ENCODE results near the gene PCNX1.
A peak's percentile ranks its signal among the peaks of the same experiment; 100 is the strongest.
"Not testable (repeated sequence)": the region's sequence is repeated elsewhere in the genome, so short reads cannot be mapped to it uniquely, and the experiment has no call there.

PCNX1 gene

DNA sequence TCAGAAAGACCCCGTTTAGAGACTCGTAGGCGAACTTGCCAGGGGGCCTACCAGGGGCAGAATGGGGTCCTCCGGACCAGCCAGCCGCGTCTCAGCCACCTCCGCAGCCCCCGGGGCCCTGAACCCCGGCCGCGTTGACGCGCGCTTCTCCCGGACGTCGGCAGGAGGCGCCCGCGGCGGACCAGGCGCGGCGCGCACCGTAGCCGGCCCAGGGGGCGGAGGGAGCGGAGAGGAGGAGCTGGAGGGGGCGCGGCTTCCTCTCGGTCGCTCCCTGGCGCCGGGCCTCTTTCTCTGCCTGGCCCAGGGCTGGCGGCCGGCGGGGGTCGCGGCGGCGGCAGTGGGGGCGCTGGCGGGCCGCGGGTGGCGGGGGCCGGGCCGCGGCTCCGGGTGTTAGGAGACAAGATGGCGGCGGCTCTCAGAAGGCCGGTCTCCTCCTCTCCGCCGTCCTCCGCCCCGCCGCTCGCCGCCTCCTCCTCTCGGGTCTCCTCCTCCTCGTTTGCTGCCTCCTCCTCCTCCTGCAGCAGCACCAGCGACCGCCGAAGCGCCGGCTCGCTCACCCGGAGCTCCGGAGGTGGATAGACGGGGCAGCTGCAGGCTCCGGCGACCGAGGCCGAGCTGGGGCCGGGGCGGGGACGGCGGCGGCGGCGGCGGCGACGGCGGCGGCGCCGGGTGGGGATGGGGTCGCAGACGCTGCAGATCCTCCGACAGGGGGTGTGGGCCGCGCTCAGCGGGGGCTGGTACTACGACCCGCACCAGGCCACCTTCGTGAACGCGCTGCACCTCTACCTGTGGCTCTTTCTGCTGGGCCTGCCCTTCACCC lies at the start of gene PCNX1:
TSS of gene PCNX1 (plus strand) at position 284 of the 820 bp plus-strand sequence. CDS start at position 676, 392 bp downstream.
- peak; percentile 60 for DNase-seq (ENCODE audit: low read depth, low spot score)

DNA sequence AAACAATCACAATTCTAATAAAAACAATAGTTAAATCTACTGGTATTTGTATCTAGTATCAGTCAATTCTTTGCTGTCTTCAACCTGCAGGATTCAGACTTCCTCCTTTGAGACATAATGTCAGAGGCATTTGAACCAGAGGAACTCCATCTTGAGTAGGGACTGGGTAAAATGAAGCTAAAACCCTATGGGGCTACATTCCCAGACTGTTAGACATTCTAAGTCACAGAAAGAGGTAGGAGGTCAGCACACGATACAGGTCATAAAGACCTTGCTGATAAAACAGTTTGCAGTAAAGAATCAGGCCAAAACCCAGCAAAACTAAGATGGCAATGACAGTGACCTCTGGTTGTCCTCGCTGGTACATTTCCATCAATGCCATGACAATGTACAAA lies 49.8 kb upstream of the PCNX1 start:
- no peak for DNase-seq (ENCODE audit: low read depth, low spot score)

DNA sequence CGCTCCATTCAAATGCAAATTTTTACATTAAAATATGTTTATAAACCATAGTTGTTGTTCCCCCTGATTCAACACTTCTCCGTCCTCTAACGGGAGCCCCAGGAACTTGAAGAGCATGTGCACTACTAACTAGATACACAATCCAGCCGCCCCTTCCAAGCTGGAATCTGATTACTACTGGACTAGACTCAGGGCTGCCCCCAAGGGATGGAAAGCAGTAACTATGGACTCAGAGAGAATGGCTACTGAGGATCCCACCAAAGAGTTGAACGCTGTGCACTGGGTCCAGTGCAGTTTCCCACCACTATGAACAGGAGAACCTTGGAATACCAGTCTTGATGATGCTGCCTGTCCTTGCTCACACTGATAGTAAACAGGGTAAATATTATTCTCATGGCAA lies 48.6 kb upstream of the PCNX1 start:
- no peak for DNase-seq (ENCODE audit: low read depth, low spot score)

DNA sequence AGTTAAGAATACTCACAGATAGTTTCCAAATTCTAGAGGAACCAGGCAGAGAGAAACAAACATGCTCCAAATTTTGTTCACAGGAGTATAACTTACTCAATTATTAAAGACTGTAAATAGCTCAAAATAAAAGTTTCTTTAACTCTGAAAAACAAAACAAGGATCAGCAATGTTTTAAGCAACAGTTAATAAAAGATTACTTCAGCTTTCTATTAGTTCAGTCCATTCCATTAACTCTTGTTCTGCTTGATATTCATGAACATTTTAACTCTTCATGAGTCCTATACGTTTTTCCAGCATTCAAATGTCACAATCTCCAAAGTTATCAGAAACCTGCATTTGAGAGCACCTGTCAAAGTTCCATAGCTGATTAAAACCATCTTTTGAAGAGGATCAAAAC lies 40.3 kb upstream of the PCNX1 start:
- not testable (repeated sequence) for DNase-seq (ENCODE audit: low read depth, low spot score)

DNA sequence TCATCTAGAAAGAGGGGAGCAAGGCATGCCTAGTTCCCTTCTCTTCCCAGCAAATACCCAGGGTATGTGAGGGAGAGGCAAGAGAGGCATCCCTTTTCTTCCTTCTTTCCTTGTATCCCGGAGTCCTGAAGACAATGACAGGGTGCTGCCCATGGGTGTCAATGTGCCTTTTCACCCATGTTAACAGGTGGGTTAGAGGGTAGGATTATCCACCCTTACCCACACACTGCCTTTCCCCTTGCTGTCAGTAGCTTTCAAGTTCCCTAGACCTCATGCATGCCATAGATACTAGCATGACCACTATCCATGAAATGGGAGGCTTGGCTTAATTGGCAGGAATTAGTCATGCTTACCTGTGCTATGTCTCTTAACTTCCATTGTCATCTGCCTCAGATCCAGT lies 36.3 kb upstream of the PCNX1 start:
- no peak for DNase-seq (ENCODE audit: low read depth, low spot score)

DNA sequence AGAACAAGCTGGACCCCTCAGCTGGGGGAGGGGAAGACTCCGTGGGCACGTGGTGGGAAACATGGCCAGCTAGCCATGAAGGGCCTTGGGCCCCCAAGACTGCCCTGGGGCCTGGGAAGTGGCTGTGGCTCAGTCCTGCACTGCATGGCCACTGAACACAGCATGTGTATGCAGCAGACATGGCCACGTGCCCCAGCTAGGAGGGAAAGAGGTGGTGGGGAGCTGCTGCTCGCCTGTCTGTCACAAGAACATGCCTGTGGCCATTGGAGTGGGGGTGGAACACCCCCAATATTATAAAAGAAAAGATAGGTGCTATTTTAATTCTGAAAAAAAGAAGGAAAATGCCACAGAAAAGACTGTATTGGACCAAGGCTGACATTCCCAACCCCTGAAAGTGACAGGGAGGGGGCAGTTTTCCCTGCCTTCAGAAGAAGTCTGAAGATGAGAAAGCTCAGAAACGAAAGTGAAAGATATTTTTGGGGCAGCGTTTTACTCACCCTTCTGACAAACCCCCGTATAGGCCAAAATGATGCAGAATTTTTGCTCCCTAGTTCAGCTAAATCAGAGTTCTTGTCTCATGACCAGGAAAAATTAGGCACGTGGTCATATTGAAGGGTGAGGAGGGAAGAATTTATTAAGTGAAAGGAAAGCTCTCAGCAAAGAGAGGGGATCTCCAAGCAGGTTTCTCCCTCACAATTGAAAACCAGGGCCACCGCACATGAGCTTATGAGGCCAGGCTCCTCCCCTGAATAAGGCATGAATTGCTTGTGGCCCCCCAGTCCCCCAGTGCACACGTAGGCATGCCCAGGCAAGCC lies 35.2 kb upstream of the PCNX1 start:
- no peak for DNase-seq (ENCODE audit: low read depth, low spot score)

DNA sequence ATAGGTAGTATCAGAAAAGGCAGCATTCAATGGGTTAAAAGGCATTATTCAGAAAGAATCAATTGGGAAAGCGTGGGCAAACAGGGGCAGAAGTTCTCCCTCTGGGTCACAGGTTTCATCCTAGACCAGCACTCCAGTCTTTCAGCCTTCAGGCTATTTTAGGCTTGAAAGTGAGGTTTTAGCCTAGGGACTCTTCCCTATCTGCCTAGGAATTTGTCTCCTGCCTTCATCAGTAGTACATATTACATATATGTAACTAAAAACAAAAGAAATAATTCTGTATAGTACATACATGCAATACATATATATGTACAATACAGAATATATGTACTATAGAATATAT lies 34.6 kb upstream of the PCNX1 start:
- DNase-seq (ENCODE audit: low read depth, low spot score) = no peak

DNA sequence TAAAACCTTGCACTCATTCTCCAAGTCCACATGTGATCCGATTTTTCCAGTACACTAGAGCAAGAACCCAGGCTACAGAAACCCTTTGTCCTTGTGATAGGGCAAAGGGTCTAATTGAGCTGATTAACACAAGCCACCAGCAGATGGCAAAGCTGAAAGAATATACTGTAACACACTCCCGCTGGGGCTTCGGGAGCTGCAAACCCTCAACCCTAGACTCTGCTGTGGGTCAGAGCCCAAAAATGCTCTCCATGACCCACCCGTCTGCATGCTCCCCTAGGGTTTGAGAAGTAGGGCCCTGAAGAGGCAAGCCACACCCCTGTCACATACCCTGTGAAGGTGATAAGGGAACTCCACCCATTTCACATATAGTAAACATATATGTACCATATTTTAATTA lies 33.6 kb upstream of the PCNX1 start:
- no peak for DNase-seq (ENCODE audit: low read depth, low spot score)

DNA sequence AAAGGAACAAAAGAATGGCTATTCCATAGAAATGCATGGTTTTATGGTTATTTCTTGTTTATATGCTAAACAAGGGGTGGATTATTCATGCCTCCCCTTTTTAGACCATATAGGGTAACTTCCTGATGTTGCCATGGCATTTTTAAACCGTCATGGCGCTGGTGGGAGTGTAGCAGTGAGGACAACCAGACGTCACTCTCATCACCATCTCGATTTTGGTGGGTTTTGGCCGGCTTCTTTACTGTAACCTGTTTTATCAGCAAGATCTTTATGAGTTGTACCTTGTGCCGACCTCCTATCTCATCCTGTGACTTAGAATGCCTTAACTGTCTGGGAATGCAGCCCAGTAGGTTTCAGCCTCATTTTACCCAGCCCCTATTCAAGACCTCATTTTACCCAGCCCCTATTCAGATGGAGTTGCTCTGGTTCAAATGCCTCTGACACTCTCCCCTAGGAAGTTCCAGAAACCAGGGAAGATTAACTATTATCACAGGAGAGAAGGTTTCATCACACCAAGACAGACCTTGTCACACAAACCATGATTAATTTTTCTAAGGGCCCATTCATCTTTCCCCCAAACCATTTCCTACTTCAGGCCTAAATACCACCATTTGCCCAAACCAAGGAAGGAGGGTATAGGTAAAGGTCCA lies 31.3 kb upstream of the PCNX1 start:
- not testable (repeated sequence) for DNase-seq (ENCODE audit: low read depth, low spot score)

DNA sequence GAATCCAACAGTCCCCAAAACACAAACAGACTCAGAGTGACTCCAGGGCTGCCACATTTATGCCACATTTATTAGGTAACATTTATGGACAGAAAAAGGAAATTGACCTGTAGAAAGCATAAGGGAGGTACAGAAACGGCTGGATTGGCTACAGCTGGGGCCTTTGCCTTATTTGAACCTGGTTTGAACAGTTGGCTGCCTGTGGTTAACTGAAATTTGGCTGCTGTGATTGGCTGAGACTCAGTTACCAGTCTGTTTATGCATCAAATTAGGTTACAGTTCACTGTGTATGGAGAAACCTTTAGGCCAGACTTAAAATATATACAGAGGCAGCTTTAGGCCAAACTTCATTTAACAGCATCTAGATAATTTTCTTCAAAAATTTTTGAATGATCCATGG lies 27.8 kb upstream of the PCNX1 start:
- DNase-seq (ENCODE audit: low read depth, low spot score) = no peak

DNA sequence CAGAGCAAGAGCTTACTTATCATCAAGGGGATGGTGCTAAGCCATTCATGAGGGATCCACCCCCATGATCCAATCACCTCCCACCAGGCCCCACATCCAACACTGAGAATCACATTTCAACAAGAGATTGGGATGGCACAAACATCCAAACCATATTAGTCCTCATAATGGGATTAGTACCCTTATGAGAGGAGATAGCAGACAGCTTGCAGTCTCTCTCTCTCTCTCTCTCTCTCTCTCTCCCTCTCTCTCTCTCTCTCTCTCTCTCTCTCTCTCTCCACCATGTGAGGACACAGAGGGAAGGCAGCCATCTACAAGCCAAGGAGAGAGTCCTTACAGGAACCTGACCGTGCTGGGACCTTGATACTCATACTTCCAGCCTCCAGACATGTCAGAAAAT lies 26.4 kb upstream of the PCNX1 start:
- not testable (repeated sequence) for DNase-seq (ENCODE audit: low read depth, low spot score)

DNA sequence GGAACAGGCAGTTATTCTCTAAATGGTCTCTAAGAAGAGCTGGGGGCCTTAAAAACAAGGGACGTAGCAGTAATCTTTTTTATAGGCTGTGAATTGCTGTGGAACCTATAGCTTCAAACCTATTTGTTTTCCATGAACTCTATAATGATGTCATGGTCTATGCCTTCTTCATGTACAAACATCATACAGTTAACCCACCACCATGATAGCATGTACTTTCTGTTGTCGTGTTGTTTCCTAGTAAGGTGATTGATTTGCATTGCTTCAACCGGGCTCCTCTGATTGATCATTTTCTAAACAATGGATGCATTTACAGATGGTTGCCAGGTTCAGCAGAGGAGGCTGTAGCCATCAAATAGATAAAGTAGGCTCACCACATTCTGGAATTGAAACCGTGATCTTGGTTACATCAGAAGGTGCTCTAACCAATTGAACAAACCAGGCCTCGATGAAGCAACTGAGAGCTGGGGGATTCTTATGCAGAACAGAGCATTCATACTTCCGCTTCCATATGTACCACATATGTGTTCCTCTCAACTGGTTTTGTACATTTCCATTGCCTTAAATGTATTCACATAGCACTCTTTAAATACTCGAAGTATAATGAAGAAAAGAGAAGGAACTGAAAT lies 25.6 kb upstream of the PCNX1 start:
- no peak for DNase-seq (ENCODE audit: low read depth, low spot score)

DNA sequence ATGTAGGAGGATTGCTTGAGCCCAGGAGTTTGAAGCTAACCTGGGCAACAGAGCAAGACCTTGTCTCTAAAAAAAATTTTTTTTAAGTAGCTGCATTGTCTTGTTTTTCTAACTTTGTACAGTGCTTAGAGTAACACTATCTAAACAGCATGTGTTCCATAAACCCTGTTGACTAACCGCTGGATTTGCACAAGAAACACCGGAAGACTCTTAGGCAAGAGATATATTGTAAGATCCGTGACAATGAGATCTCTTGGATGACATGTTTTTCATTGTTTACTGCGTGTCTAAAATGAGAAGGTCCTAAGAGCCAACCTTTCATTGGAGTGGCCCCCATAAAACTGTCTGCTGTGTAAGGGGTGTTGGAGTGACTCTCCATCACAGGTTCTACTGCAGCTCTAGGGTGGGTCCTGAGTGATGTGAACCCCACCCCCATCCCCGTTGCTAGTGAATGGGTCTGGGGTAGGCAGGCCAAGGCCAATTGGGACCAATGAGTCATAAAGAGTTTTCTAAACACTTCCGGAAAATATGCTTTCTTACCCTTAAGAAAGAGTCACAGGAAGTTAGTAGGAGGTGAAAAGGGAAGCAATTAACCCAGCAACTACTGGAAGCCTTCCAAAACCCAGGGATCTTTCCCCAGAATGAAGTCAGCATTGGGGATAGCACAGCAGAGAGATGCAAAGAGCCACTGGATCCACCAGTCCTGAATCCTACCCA lies 24.3 kb upstream of the PCNX1 start:
- DNase-seq (ENCODE audit: low read depth, low spot score) = no peak

DNA sequence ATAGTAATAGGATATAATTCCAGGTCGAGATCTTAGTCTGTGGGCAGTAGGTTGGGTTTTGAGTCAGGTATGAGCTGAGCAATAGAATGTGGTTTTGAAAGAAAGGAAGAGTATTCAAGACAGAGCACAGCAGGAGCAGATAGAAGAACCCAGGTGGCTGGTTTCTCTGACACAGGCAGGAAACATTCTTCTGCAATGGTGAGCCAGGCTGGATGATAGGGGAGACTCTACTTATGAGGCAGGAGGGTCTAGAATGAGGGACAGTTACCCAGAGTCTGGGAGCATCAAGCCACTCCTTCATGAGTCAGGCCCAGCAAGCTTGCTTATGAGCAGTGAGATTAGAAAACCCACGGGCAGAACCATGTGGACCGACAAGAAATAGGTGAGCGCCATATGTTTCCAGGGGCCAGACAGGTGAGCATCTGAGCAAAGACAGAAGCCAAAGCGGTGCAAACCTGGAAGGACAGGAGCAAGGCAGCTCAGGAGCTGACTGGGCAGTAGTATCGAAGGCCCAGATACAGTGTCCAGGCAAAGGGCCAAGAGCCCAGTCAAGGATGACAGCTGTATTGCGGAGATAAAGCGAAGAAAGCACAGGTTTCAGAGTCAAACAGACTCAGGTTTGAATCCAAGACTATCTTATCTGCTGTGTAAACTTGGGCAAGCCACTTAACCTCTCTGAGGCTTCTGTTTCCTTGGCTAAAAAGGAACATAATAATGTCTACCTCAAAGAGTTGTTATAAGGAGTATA lies 22.5 kb upstream of the PCNX1 start:
- no peak for DNase-seq (ENCODE audit: low read depth, low spot score)

DNA sequence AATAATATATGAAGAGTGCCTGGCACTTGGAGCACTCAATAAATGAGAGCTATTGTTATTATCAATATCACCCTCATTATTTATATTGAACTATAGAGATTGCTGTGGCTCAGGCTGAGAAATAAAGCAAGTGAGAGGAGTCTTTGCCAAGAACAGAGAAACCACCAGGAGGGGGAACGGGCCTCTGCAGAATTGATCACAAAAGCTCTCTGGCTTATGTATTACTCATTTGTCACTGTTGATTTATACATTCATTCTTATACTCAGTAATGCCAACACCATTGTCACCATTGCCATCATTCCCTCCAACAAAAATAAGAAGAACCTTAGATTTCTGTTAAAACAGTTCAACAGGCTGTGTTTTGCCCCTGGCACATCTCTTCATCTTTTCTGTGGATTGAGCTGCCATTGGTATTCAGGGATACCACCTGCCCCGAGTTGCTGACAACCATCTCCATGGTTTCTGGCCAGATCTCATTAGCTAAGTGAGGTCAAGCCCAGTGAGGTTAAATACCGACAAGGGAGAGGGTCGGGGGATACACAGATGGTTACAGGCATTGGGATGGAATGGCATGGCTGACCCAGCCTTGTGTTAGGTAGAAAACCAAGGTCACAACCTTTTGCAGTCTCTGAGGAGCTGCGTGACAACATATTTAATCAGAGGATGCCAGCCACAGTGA lies 21.8 kb upstream of the PCNX1 start:
- DNase-seq (ENCODE audit: low read depth, low spot score) = no peak

DNA sequence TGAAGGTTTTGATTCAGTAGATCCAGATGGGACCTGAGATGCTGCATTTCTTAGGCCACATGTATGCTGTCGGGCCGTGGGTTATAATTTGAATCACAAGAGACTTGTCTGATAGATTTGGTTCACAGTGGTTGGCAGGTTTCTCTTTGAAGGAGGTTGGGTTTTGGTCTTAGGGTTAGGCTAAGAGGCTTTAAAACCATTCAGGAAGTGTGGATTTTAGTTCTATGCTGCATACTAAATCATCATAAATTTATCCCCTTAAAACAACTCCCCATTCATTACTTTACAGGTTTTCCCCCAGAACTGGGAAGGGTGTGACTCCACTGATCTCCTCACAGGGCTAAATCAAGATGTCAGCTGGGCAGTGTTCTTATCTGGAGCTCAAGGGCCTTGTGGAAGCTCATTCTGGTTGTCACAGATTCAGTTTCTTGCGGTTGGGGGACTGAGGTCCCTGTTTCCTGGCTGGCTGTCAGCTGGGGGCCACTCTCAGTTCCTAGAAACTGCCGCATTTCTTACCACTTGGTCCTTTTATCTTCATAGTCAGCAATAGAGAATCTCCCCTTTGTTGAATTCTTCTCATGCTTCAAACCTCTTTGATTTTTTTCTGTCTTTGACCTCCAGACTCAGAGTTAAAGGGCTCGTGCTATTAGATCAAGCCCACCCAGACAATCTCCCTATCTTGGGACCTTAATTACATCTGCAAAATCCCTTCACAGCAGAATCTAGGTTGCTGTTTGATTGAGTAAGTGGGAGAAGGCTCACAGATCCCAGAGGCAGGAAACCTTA lies 20.6 kb upstream of the PCNX1 start:
- DNase-seq (ENCODE audit: low read depth, low spot score) = no peak

DNA sequence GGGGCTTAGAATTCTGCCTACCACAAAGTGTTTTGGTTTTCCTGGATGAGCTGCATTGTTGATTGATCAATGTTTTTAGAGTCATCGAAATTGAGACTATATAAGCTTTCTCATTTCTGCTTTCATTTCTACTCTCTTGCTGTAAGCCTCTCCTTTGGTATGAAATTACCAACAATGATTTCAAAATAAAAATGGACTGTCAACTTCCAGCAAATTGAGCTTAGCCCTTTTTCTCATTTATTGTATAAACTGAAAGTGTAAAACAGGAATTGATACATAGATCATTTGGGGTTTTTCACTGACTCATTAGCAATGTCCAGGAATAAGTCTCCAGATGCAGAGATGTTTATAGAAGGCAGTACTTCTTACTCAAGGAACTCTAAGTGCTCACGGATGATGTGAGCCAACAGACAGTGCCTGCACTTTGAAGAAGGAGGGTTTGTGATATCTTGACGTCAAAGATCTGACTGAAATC lies 20.0 kb upstream of the PCNX1 start:
- no peak for DNase-seq (ENCODE audit: low read depth, low spot score)

DNA sequence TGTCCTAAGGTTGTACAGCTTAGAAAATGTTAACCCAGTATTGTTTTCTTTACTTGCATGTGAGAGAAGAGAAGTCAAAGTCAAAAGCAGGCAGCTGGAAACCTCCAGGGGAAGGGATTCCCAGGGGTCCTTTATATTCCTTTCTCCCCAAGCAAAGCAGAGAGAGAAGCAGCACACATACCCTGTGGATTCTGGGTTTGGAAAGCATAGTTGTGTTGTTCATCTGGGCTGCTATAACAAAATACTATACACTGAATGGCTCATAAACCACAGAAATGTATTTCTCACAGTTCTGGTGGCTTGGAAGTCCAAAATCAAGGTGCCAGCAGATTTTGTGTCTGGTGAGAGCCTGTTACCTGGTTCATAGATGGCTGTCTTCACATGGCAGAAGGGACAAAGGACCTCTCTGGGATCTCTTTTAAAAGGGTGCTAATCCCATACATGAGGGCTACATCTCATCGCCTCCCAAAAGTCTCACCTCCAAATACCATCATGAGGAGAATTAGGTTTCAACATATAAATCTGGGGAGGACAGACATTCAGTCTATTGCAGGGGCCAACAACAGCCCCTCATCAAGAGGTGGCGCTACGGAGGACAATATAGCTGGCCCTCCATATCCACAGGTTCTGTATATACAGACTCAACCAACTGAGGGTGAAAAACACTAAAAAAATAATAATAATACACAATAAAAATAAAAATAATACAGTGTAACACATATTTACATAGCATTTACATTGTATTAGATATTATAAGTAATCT lies 19.3 kb upstream of the PCNX1 start:
- DNase-seq (ENCODE audit: low read depth, low spot score) = peak; percentile 58

Data from brain pericyte (primary cell).